Naive thymus-derived CD4-positive, alpha-beta T cell (primary cell): Measurements from ENCODE around the gene SLC44A1. TPM values are rescaled to one million over a fixed set of nuclear protein-coding genes. Genes with fewer than 3 reads are reported as not detected.

ENCODE experiments used
- ATAC-seq: fragments of 150-1000 bp; cut with Tn5 transposase; 2 replicates; pipeline ENCODE4 v1.10.0; 2021; ENCODE audit warnings: mild to moderate bottlenecking, moderate library complexity
- CTCF ChIA-PET: fragments of 350-600 bp; sonication (Branson Sonifier 250); formaldehyde crosslinking; loops from one replicate; lab custom pipeline; 2021; ENCODE audit warnings: antibody characterized with exemption; lab: Charles Lee
- POLR2A ChIA-PET: fragments of 350-600 bp; sonication (Branson Sonifier 250); formaldehyde crosslinking; loops from one replicate; lab custom pipeline; 2021; ENCODE audit warnings: antibody characterized with exemption, inconsistent platforms; lab: Charles Lee
- DNase-seq, 9 donors: peaks; one replicate each; pipeline versions ENCODE4 v3.0.0 to v3.0.0-alpha.2; 2020 to 2022; ENCODE audit warnings: mixed read lengths in 1 of 9
- H3K27ac ChIP-seq: one replicate; pipeline ENCODE4 v1.7.0; 2013; ENCODE audit warnings: mild to moderate bottlenecking, low read depth, low read length, moderate library complexity
- H3K27me3 ChIP-seq, 2 donors: one replicate each; pipeline ENCODE4 v1.7.0; 2013; ENCODE audit warnings: low read length in 2 of 2, mild to moderate bottlenecking in 2 of 2, moderate library complexity in 2 of 2; ENCODE audit not compliant: control insufficient read depth in 2 of 2, insufficient read depth in 2 of 2
- H3K36me3 ChIP-seq, 3 experiments: 1 replicate in 2 of 3; 2 replicates in 1 of 3; pipeline ENCODE4 v1.7.0; 2013; ENCODE audit warnings: low read length in 3 of 3, mild to moderate bottlenecking in 3 of 3, moderate library complexity in 1 of 3; ENCODE audit not compliant: insufficient read depth in 3 of 3, control insufficient read depth in 2 of 3
- H3K4me1 ChIP-seq, 2 donors: one replicate each; pipeline ENCODE4 v1.7.0; 2013; ENCODE audit warnings: low read length in 2 of 2, mild to moderate bottlenecking in 2 of 2, moderate library complexity in 1 of 2; ENCODE audit not compliant: control insufficient read depth in 2 of 2, insufficient read depth in 2 of 2
- H3K4me3 ChIP-seq: 2 replicates; pipeline ENCODE4 v1.7.0; 2013; ENCODE audit warnings: mild to moderate bottlenecking, low read length
- H3K9me3 ChIP-seq, 3 experiments: 1 replicate in 2 of 3; 2 replicates in 1 of 3; pipeline ENCODE4 v1.7.0; 2013; ENCODE audit warnings: low read length in 3 of 3; ENCODE audit not compliant: control insufficient read depth in 2 of 3
- H3K27ac Mint-ChIP-seq, 9 donors: one replicate each; pipeline ENCODE4 v1.8.0; 2020 to 2022; ENCODE audit warnings: mixed read lengths in 9 of 9, mild to moderate bottlenecking in 8 of 9, moderate library complexity in 5 of 9, inconsistent platforms in 2 of 9
- H3K27me3 Mint-ChIP-seq, 5 donors: one replicate each; pipeline ENCODE4 v1.8.0; 2021 to 2022; ENCODE audit warnings: mixed read lengths in 5 of 5, mild to moderate bottlenecking in 1 of 5
- H3K36me3 Mint-ChIP-seq, 5 donors: one replicate each; pipeline ENCODE4 v1.8.0; 2020 to 2022; ENCODE audit warnings: mixed read lengths in 5 of 5, mild to moderate bottlenecking in 3 of 5, inconsistent platforms in 1 of 5
- H3K4me1 Mint-ChIP-seq, 7 donors: one replicate each; pipeline ENCODE4 v1.8.0; 2020 to 2022; ENCODE audit warnings: mixed read lengths in 7 of 7, mild to moderate bottlenecking in 3 of 7, inconsistent platforms in 1 of 7
- H3K4me3 Mint-ChIP-seq, 10 donors: one replicate each; pipeline ENCODE4 v1.8.0; 2020 to 2022; ENCODE audit warnings: mild to moderate bottlenecking in 10 of 10, mixed read lengths in 10 of 10, moderate library complexity in 6 of 10, inconsistent platforms in 2 of 10
- H3K9me3 Mint-ChIP-seq, 11 donors: one replicate each; pipeline ENCODE4 v1.8.0; 2020 to 2022; ENCODE audit warnings: mixed read lengths in 11 of 11, mild to moderate bottlenecking in 4 of 11, inconsistent platforms in 1 of 11, moderate library complexity in 1 of 11
- intact Hi-C, 2 donors: fragments of 100-400 bp; cut with micrococcal nuclease; formaldehyde crosslinking; loops; one replicate each; pipeline ENCODE4 v1.15.1; 2023
- polyA plus RNA-seq, 2 donors: library from polyadenylated mRNA; unstranded; fragments of 300-500 nt; fragmentation: Illumina TruSeq; gene quantifications; one replicate each; pipeline ENCODE4 v1.2.3, GENCODE V29; 2021
- total RNA-seq, 6 experiments: library from RNA in 5 of 6; stranded (reverse) in 5 of 6; gene quantifications; 1 replicate in 5 of 6; 2 replicates in 1 of 6; pipeline ENCODE4 v1.2.3 and lab custom pipeline; 2021 to 2026

SLC44A1 gene
- total and polyA plus RNA-seq, 7 experiments from 2014 or later, result 7.7 to 21.8 (median 13.7) TPM

- H3K9me3 ChIP-seq, result no peaks in the 10 kb centered on the region
- H3K27ac Mint-ChIP-seq, result peak within 1 kb of the TSS in 4 of 9 donors; percentile 34 to 80 (median 46)
- CTCF ChIA-PET, result no interaction called here
- peak; percentile 94 for ATAC-seq
- peak within 1 kb of the TSS; percentile 43 for H3K27ac ChIP-seq
- intact Hi-C loops, result loop anchor here (1.0 to 10.0 kb wide), 10 partner anchors 43 to 1356 kb away; partner anchors contain the start of genes SMC2 (in 2 of the 2), FKTN (in 1 of the 2), NIPSNAP3A (in 1 of the 2) and SLC44A1 (in 1 of the 2)
- no peaks in the 10 kb centered on the region for H3K9me3 Mint-ChIP-seq
- H3K4me3 Mint-ChIP-seq, result peak within 1 kb of the TSS; percentile 70 to 89 (median 84)
- no peaks in the 10 kb centered on the region for H3K36me3 Mint-ChIP-seq
- H3K36me3 ChIP-seq, result no peaks in the 10 kb centered on the region
- peak within 1 kb of the TSS; percentile 81 for H3K4me3 ChIP-seq
- peaks cover 3 to 5% of the 10 kb centered on the region in 2 donors for H3K4me1 ChIP-seq
- POLR2A ChIA-PET, result no interaction called here
- peak; percentile 38 to 86 (median 67) for DNase-seq
- no peaks in the 10 kb centered on the region for H3K27me3 ChIP-seq
- peaks cover 0 to 8% (median 3%) of the 10 kb centered on the region in 5 donors for H3K27me3 Mint-ChIP-seq
- H3K4me1 Mint-ChIP-seq, result peaks cover 0 to 35% (median 9%) of the 10 kb centered on the region in 7 donors
Measured at GRCh38 chr9:105447814-105448812, 203.7 kb downstream of the SLC44A1 start, which contains the start of gene FSD1L. TSS of gene FSD1L (plus strand) at chr9:105448034. CDS start at chr9:105448221, 187 bp downstream.

DNA sequence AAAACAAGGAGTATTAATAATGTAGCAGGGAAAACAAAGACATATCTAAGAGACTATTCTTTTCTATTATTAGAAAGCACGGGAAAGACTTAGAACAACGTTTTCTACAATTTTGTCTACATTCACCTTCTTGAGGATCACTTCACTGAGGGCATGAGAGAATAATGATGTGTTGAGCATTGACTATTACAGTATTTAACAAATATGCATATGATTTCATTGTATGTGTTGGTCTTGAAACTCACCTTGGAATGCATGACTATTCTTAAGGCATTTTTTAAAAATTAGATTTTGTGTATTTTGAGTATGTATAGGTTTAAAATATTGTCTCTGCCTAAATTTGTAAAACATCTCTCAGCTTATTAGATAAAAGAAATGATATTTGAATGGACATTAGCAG, 204.6 kb downstream of the SLC44A1 start:
- peaks cover 3 to 5% of the 10 kb centered on the region in 2 donors for H3K4me1 ChIP-seq
- no peak overlapping the region for H3K4me3 ChIP-seq
- Mint-ChIP-seq H3K9me3 (no peaks in the 10 kb centered on the region), H3K27me3 (peaks cover 0 to 8% (median 3%) of the 10 kb centered on the region in 5 donors), H3K27ac (no peak overlapping the region), H3K4me1 (peaks cover 0 to 35% (median 9%) of the 10 kb centered on the region in 7 donors), H3K36me3 (no peaks in the 10 kb centered on the region), H3K4me3 (peak overlapping the region; percentile 22 to 89 (median 80))
- no peaks in the 10 kb centered on the region for H3K27me3 ChIP-seq
- H3K36me3 ChIP-seq, result no peaks in the 10 kb centered on the region
- H3K27ac ChIP-seq, result no peak overlapping the region
- CTCF ChIA-PET, result no interaction called here
- ATAC-seq (no peak), DNase-seq (no peak)
- H3K9me3 ChIP-seq, result no peaks in the 10 kb centered on the region
- intact Hi-C loops, result loop anchor here (5.0 to 10.0 kb wide), 4 partner anchors 108 to 1357 kb away; partner anchors contain the start of genes SMC2 (in 2 of the 2), FKTN (in 1 of the 2) and TMEM38B (in 1 of the 2)
- POLR2A ChIA-PET, result no interaction called here

DNA sequence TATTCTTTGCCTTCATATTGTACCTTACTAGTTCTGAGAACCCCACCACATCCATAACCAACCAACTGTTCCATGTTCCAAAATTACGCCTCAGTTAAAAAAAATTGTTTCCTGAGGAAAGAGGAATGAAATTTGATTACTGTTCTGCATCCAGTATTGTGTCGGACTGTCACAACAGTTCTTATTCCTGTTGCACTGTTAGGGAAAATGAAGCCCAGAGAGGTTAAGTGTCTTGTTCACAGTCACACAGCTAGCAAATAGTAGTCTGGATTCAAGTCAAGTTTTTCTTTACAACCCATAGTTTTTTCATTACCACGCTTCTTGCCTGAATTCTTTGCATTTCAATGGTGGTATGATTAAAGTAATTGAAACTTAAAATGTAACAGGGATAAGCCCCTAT, 207.7 kb downstream of the SLC44A1 start:
- H3K27ac ChIP-seq, result no peak overlapping the region
- no peaks in the 10 kb centered on the region for H3K9me3 ChIP-seq
- Mint-ChIP-seq H3K4me1 (peaks cover 0 to 30% (median 9%) of the 10 kb centered on the region in 7 donors), H3K27me3 (peaks cover 0 to 8% (median 4%) of the 10 kb centered on the region in 5 donors), H3K9me3 (peaks cover 0 to 3% (median 0%) of the 10 kb centered on the region in 11 donors), H3K27ac (no peak overlapping the region), H3K36me3 (peaks cover 0 to 3% (median 3%) of the 10 kb centered on the region in 5 donors), H3K4me3 (no peak overlapping the region)
- no peak overlapping the region for H3K4me3 ChIP-seq
- peaks cover 3 to 5% of the 10 kb centered on the region in 2 donors for H3K4me1 ChIP-seq
- ChIA-PET POLR2A (no interaction called here), CTCF (no interaction called here)
- no peaks in the 10 kb centered on the region for H3K27me3 ChIP-seq
- no peaks in the 10 kb centered on the region for H3K36me3 ChIP-seq
- intact Hi-C loops, result no loop called here
- ATAC-seq, result no peak
- DNase-seq, result no peak

DNA sequence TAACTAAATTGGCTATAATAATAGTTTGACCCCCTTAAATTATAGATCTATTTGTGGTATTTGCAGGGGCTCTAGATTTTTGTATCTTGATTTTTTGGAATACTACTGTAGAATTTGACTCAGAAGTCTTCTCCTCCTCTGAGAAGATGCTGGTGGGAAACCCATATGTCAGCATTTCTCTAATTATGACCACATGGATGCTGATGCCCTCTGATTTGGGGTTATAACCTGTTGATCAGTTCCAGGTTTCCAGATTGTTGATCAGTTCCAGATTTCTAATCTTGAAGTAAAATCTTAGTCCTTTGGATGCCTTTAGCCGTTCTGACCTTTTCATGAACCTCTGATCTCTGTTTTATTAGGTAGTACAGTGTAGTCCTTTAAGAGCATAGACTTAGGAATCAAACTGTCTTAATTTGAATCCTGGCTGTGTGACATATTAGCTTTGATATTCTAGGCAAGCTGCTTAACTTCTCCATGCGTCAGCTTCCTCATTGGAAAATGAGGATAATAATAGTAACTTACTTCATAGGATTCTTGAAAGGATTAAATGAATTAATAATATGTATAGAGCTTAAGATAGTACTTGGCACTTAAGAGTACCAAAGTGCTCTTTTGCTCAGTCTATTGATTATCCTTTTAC, 211.5 kb downstream of the SLC44A1 start:
- intact Hi-C loops, result no loop called here
- no peaks in the 10 kb centered on the region for H3K27me3 ChIP-seq
- H3K4me3 ChIP-seq, result no peak overlapping the region
- H3K4me1 ChIP-seq, result no peaks in the 10 kb centered on the region
- Mint-ChIP-seq H3K4me3 (no peak overlapping the region), H3K9me3 (peaks cover 0 to 11% (median 5%) of the 10 kb centered on the region in 11 donors), H3K4me1 (peaks cover 0 to 8% (median 0%) of the 10 kb centered on the region in 7 donors), H3K27ac (no peak overlapping the region), H3K27me3 (peaks cover 3 to 16% (median 5%) of the 10 kb centered on the region in 5 donors), H3K36me3 (peaks cover 0 to 15% (median 9%) of the 10 kb centered on the region in 5 donors)
- POLR2A ChIA-PET, result no interaction called here
- H3K27ac ChIP-seq, result no peak overlapping the region
- DNase-seq (no peak), ATAC-seq (no peak)
- H3K36me3 ChIP-seq, result no peaks in the 10 kb centered on the region
- CTCF ChIA-PET, result no interaction called here
- H3K9me3 ChIP-seq, result peaks cover 0 to 7% (median 0%) of the 10 kb centered on the region in 3 experiments

- POLR2A ChIA-PET, result no interaction called here
- intact Hi-C loops, result no loop called here
- Histone ChIP-seq H3K27ac (no peak overlapping the region), H3K4me3 (no peak overlapping the region), H3K27me3 (no peaks in the 10 kb centered on the region), H3K36me3 (no peaks in the 10 kb centered on the region), H3K4me1 (no peaks in the 10 kb centered on the region), H3K9me3 (peaks cover 0 to 7% (median 0%) of the 10 kb centered on the region in 3 experiments)
- no peak overlapping the region for H3K4me3 Mint-ChIP-seq
- no peak overlapping the region for H3K27ac Mint-ChIP-seq
- peaks cover 0 to under 1% (median 0%) of the 10 kb centered on the region in 7 donors for H3K4me1 Mint-ChIP-seq
- H3K27me3 Mint-ChIP-seq, result peaks cover 0 to 10% (median 5%) of the 10 kb centered on the region in 5 donors
- CTCF ChIA-PET, result interaction anchor here (0.6 kb wide), 2 partner anchors 22 to 31 kb away, joined by 4 to 5 read pairs; no protein-coding TSS in a partner anchor
- peaks cover 0 to 15% (median 9%) of the 10 kb centered on the region in 5 donors for H3K36me3 Mint-ChIP-seq
- ATAC-seq (no peak), DNase-seq (no peak)
- H3K9me3 Mint-ChIP-seq, result peaks cover 0 to 11% (median 5%) of the 10 kb centered on the region in 11 donors
Measured at GRCh38 chr9:105457560-105458294, 213.3 kb downstream of the SLC44A1 start.

DNA sequence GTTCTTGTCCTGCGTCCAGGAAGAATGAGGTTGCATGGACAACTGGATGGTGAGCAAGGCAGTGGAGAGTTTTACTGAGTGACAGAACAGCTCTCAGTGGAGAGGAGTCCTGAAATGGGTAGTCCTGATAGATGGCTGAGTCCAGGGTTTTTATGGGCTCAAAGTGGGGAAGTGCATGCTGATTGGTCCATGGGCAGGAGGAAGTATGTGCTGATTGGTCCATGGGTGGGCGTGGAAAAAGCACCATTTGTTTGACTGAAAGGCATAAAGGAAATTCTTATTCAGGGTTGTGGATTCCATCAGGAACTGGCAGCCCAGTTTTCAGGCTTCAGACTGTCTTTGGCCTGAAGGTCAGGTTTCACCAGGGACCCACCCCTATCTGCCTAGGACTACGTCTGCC, 214.0 kb downstream of the SLC44A1 start:
- H3K4me1 Mint-ChIP-seq, result no peaks in the 10 kb centered on the region
- intact Hi-C loops, result no loop called here

More for the DNA sequence above, 214.0 kb downstream of the SLC44A1 start:
- no peak overlapping the region for H3K27ac ChIP-seq
- ChIA-PET POLR2A (no interaction called here), CTCF (no interaction called here)
- Mint-ChIP-seq H3K36me3 (peaks cover 0 to 15% (median 9%) of the 10 kb centered on the region in 5 donors), H3K4me3 (no peak overlapping the region), H3K9me3 (peaks cover 0 to 11% (median 5%) of the 10 kb centered on the region in 11 donors), H3K27me3 (peaks cover 0 to 10% (median 5%) of the 10 kb centered on the region in 5 donors), H3K27ac (no peak overlapping the region)
- no peaks in the 10 kb centered on the region for H3K4me1 ChIP-seq
- ATAC-seq (no peak), DNase-seq (no peak)
- peaks cover 0 to 7% (median 0%) of the 10 kb centered on the region in 3 experiments for H3K9me3 ChIP-seq
- no peaks in the 10 kb centered on the region for H3K27me3 ChIP-seq
- H3K36me3 ChIP-seq, result no peaks in the 10 kb centered on the region
- no peak overlapping the region for H3K4me3 ChIP-seq
